DMS53 treated with DMSO at 0.1 percent for 48 hours (cell line): ENCODE measurements around the gene IL36RN.

Experiments used
- DNase-seq: peaks from one replicate; lab custom pipeline; 2025; ENCODE audit not compliant: unreplicated experiment; lab: John Stamatoyannopoulos, UW

IL36RN gene

GRCh38 chr2:113046465-113046864 is 12.5 kb upstream of the IL36RN start:
- no peak for DNase-seq

- no peak for DNase-seq
Observed at GRCh38 chr2:113050921-113051895, 7.8 kb upstream of the IL36RN start.

- DNase-seq, result no peak
Observed at GRCh38 chr2:113052396-113052917, 6.5 kb upstream of the IL36RN start, which contains the start of gene IL36B. Gene IL36B (minus strand): TSS chr2:113052867.

GRCh38 chr2:113053666-113054065 is 5.3 kb upstream of the IL36RN start:
- no peak for DNase-seq

- DNase-seq, result no peak
Observed at GRCh38 chr2:113054066-113054465, 4.9 kb upstream of the IL36RN start.

- no peak for DNase-seq
Observed at GRCh38 chr2:113056521-113056920, 2.5 kb upstream of the IL36RN start.

GRCh38 chr2:113057117-113057516 is 1.9 kb upstream of the IL36RN start:
- no peak for DNase-seq

GRCh38 chr2:113058411-113058994 is 495 bp upstream of the IL36RN start:
- peak; percentile 80 for DNase-seq

- DNase-seq, result no peak
Observed at GRCh38 chr2:113060396-113060795, 1.4 kb downstream of the IL36RN start.

- DNase-seq, result no peak
Observed at GRCh38 chr2:113060796-113061195, 1.8 kb downstream of the IL36RN start.

GRCh38 chr2:113061241-113061640 is 2.2 kb downstream of the IL36RN start:
- DNase-seq, result no peak

GRCh38 chr2:113061896-113062770 is 3.1 kb downstream of the IL36RN start:
- DNase-seq, result no peak

- no peak for DNase-seq
Observed at GRCh38 chr2:113064281-113064680, 5.3 kb downstream of the IL36RN start.

GRCh38 chr2:113064898-113065297 is 5.9 kb downstream of the IL36RN start:
- DNase-seq, result no peak

- no peak for DNase-seq
Observed at GRCh38 chr2:113067681-113068080, 8.7 kb downstream of the IL36RN start, which contains the start of gene IL1F10. Gene IL1F10 (plus strand): TSS chr2:113067970. CDS start chr2:113072739, 4,769 bp downstream.

- no peak for DNase-seq
Observed at GRCh38 chr2:113068249-113068648, 9.3 kb downstream of the IL36RN start.

- DNase-seq, result no peak
Observed at GRCh38 chr2:113068706-113069485, 9.9 kb downstream of the IL36RN start.

GRCh38 chr2:113069676-113070605 is 10.9 kb downstream of the IL36RN start:
- no peak for DNase-seq

- no peak for DNase-seq
Observed at GRCh38 chr2:113070606-113070975, 11.6 kb downstream of the IL36RN start.
